NCI-H1092 treated with DMSO at 0.1 percent for 48 hours (cell line): ENCODE measurements around the gene MYO18A.
"Not testable (repeated sequence)": the region's sequence is repeated elsewhere in the genome, so short reads cannot be mapped to it uniquely, and the experiment has no call there.

Source experiments
- DNase-seq: peaks from one replicate; lab custom pipeline; 2025; lab: John Stamatoyannopoulos, UW

The MYO18A gene

DNA sequence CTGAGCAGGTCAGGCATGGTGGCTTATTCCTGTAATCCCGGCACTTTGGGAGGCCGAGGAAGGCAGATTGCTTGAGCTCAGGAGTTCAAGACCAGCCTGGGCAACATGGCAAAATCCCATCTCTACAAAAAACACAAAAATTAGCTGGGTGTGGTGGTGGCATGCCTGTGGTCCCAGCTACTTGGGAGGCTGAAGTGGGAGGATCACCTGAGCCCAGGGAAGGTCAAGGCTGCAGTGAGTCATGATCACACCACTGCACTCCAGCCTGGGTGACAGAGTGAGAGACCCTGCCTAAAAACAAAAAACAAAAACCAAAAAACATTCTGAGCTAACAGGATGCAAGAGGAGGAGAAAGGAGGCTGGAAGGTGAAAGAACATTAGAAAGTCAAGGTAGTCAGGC, 33.0 kb downstream of the MYO18A start:
- not testable (repeated sequence) for DNase-seq

DNA sequence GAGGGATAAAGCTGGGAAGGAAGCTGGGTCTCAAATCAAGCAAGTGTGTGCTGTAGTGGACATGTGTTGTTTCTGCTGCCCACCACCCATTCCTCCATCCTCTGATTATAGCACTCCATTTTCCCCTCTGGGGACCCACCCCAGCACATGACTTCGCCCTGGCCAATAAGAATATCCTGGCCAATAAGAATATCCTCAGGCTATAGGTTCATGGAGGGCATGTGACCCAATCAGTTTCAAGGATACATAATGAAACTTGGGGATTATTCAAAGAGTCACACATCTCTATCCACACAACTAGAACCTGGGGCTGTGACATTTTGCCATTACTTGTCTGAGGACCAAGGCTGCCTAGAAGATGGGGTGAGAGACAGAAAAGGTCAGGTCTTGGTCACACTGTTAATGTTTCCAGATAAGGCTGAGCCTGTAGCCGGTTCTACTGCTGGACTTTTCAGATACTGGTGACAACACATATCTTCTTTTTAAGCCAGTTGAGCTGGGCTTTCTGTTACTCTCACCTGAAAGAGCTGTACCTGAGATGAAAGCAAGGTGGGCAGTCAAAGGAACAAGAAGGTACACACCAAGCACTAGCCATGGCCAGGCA, 33.7 kb downstream of the MYO18A start:
- DNase-seq: no peak

DNA sequence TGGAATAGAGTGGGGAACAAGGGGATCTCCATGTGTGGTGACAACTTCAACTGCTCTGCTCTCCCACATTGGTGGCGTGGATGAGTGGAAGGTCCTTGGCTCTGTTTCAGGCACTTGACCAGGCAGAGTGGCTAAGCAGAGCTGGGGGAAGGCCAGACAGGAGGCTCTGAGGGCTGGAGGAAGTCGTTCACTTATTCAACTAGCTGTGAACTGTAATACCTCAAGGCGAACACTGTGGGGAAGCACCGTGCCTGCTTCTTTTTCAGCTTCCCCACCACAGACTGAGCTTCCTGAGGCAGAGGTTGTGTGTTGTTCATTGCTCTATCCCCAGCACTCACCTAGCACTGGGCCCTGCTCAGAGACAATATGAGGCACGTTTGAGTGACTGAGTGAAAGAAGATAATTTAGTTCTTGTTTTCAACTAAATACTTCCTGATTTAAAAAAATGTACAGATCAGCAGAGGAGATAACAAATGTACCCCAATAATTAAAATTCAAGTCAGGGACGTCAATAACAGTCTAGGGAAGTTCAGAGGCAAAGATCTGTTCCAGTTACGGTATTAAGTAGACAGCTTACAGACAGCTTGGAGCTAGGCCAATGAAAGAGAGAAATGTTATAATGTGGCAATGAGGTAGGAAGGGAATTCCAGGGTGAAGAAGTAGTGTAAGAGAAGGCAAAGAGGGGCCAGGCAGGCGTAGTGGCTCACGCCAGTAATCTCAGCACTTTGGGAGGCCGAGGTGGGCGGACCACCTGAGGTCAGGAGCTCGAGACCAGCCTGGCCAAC, 34.7 kb downstream of the MYO18A start:
- peak; percentile 67 for DNase-seq

DNA sequence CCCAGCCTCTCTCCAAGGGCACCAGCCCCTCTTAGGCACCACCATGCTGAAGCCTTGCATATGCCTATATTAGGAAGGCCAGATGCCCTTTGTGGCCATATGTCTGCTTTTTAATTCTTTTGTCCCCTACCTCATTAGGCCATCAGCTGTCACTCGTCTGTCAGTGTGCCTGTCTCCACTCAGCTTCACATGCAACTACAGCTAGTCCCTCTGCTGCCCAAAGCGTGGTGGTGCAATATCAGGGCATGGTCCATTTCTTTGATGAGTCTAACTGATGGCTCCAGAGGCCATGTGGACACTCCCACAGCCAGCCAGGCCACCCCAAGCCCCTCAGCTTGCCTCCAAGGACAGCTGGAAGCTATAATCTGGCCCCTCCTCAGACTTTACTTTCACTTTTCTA, 36.3 kb downstream of the MYO18A start:
- no peak for DNase-seq

DNA sequence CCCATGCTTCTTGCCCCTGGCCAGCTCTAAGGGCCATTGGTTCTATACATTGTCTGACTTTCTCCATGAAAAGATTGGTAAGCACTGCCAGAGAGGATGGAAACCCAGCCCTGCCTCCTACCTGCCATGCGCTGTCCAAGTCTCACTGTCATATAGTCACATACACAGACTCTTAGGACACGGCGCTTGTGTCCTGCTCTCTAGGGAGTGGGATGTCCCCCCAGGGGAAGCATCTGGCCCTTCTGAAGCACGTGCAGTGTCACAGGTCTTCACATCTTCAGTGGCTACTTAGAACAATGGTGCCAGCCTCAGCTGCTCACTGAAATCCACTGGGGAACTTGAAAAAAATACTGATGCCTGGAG, 38.7 kb downstream of the MYO18A start:
- no peak for DNase-seq

DNA sequence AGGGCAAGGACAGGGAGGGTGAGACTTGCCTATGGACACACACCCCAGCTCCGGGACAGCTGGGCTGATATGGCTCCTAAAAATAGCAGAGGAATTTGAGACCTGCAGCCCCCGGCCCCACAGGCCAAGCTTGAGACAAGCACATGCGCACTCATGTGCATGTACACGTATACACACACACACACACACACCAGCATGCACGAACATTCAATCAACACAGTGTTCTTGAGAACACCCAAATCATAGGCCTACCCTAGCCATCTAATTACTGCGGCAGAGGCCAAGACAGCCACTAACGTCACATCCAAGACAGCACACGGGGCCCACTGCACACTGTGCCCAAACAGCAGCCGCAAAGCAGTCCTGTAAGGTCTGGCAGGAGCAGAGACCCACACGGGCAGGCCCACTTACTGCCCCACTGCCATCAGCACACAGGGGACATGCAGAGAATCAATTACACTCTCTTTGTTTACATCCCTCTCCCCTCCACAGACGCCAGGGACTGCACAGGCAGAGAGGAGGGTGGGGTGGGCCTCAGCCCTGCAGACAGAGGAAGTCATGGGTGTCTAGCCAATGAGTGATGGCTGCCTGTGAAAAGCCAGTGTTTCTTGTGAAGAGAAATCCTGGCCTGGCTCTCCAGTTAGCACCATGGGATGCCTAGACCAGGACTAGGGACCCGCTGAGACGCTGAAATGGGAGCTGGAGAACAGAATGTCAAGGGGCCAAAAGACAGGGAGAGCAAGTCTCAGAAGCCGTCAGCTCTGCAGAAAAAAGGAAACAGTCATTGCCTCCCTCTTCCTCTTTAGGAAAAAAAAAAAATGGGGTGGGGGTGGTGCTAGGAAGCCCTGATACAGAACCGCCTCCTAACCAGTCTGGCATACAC, 39.3 kb downstream of the MYO18A start:
- no peak for DNase-seq

DNA sequence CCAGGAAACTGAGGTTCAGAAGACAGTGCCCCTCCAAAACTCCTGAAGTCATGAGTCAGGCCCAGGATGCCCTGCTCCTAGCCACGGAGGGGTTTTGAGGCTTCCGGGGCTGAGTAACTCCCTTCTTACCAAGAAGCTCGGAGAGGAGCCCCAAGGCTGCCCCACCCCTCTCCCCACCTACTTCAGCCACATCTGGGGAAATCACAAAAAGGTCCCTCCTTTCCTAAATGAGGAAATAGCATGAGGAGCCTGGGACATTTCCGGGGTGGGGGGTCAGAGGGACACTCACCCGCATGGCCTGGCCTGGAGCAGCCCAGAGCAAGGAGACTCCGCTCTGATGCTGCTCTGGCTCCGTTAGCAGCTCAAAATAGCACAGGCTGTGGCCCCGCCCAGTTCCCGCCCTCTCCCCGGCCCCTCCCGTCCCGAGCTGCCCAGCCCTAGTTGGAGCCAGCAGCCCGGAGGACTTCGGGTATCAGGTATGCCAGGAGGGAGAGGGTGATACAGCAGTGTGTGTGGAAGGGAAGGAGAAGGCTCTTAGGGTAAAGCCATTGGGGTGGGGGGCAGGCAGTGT, 40.1 kb downstream of the MYO18A start:
- DNase-seq: no peak

DNA sequence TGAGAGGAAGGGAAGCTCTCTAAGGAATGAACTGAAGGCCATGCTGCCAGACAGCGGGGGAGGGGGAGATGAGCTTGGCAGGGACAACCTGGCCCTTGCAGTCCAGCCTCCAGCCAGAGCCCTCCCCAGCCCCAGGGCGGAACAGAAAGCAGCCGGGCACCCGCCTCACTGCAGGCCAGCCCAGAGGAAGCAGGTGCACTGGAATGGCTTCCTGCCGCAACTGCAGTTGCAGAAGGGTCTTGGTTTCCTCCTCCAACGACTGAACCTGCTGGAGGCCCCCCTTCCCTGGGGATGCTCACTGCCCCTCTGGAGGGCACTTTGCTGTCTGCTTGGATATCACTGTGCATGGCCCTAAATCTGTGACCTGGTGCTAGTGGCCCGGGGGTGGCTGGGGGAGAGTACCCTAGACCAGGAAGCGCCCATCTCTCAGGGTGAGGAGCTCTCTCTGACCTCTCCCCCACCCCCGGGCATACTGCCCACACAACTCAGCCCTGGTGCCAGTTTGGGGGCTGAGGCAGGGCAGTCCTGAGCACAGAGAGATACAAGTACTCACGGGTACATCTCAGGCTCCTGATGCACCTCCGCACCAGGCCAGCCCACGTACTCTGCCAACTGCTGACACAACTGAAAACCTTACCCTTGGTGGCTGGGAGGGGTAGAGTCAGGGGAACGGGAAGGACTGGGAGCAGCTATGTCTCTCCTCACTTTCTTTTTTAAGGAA, 41.1 kb downstream of the MYO18A start:
- DNase-seq: no peak

DNA sequence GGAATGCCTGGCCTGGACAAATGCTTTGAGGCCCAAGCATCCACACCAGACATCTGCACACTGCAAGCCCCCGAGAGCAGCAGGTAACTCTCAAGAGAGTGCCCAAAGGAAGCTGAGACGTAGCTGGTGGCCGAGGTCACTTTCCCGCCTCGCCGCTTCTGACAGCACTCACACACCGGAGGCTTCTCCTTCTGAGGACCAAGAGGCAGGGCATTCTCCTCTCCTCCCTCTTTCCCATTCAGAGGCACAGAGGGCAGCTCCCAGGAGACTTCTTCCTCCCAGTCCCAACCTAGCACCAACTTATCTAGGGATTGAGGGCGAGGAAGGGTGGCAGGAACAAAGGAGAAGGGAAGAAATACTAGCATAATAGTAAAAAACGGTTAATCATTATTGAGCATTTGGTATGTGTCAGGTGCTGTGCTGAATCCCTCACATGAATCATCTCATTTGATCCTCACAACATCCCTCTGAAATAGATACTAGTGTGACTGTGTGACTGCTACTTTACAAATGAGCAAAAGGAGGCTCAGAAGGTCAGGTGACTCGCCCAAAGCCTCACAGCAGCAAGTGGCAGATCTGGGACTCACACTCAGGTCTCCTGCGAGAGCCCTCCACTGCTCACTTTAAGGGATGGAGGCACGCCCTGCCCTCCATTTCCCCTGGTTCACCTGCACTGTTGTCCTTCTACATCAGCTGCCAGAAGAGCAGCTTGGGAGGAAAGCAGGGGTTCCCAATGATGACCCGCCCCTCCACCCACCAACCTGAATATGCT, 41.8 kb downstream of the MYO18A start:
- DNase-seq: no peak

DNA sequence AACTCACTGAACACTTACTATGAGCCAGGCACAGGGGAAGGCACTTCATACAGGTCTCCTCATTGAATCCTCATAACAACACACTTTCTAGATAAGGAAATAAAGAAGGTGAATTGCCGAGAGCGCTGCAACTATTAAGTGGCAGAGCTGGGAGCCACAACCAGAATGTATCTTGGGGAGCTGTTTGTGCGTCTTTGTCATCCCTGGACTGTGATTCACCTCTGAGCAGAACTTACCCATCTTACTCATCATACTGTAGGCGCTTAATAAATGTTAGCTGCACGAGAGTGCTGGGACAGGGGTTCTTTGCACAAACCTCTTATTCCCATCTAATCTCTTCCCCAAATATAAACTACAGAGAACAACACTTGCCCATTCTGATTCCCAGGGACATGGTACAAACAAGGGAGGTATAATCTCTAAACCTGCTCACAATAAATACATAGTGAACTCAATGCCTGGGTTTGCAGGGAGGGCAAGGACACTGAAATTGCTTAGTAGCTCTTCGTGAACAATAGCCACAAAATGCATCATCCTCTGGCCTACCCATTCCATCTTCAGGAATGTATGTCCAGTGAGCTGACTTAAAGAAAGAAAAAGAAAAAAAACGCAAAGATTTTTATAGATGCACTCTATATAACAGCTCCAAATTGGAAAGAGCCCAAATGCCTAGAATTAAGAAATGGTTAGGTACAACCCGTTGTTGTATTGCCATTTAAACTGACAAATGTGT, 43.0 kb downstream of the MYO18A start:
- DNase-seq: no peak

DNA sequence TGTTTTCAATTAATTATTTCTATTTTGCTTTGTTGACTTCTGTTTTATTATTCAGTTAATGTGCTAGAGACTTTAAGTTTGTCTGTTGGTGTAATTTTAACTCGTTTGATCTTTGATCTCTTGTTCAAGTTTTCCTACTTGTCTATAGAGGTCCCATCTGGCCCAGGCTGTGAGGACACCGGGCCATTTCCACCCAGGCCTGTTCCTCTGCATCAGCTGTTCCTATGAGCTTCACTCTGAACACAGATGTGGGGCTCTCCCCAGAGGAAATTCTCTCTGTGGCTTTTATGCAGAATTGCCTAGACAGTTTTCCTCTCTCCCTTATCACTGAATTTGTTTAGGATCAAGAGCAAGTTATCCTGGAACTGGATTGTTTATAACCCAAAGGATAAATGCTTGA, 44.7 kb downstream of the MYO18A start:
- DNase-seq: no peak

DNA sequence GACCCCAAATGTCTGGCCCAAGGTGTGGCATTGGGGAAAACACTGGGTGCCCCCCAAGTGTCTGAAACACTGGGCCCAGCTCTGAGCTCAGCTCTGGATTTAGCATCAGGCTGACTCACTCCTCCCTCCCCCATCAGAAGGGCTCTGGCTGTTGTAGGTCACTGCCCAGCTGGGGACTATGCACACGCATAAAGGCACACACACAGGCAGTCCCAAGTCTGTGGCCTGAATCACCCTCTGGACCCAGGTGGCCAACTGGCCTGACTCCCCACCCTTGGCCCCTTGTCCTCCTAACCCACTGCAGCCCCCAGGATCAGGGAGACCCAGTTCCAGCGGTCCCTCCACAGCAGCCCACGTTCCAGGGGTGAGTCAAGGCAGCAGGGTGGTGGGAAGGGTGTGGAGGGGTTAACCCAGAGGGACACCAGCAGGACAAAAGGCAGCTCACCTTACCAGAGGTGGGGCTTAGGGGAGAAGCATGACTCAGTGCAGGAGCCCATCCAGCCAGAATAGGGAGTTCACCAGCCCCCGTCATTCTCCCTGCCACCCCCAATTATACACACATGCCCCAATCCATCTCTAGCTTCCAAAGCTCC, 47.0 kb downstream of the MYO18A start:
- DNase-seq: no peak

DNA sequence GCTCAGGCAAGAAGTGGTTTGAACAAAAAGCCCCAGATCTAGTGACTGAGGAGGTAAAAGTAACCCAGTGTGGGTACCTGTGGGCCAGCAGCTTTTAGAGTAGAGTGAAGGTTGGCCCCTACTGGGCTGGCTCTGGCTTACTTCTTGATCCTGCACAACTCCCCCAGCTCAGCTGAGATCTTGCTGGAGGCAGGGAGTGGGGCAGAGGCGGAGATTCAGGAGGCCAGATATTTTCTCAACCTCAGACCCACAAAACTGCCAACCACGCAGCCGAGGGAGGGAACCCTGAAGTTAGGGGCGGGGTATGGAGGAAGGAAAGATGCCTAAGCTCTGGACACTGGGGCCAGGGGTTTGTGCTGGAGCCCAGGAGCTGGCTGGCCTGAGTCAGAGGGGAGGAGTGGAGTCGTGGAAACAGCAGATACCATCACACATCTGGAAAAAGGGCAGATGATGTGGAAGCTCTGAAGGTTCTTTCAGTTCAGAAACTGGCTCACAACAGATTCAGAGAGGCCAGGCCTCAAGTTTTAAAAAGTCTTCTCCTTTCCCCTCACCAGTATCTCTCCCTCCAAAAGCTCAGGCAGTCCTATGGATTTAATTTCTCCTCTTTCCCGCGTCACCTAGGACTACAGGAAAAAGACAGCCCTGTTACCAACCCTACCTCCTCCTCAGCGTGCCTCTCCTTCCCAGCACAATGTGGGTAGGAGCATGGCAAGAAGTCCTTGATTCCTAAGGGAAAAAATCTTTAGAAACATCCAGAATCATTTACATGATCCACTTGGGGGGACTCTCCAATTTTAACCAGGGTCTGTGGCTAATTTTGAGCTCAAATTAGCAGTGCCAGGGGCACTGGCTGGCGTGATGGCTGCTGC, 48.1 kb downstream of the MYO18A start:
- DNase-seq: no peak

DNA sequence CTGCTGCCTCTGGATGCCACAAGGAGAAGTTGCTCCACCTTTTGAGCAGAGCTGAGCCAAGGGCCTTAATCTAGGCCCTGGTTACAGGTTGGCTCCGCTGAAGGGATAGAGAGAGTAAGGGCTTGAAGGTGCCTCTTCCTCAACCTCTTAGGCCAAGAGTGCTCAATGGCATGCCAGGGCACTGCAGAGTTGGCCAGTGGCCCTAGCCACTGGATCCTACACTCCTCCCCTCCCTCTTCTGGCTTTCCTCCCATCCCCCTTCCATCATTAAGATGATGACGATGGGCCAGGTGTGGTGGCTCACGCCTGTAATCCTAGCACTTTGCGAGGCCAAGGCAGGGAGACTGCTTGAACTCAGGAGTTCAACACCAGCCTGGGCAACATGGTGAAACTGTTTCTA, 50.5 kb downstream of the MYO18A start:
- DNase-seq: no peak

DNA sequence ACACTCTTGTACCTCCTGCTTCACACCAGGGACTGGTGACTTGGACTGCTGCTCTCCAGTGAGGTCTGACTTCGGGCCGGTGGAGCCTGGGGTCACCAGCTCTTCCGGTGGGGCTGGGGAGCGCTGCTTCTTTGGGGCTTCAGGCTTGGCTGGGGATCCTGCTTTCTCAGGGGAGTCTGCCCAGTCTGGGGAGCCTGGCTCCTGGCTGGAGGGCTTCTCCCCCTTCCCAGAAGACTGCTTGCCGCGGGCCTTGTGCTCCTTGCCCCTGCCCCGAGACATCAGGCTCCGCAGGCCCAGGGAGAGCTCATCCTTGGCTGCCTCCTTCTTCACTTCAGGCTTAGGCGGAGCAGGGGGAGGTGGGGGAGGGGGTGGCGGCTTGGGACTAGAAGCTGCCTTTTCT, 52.4 kb downstream of the MYO18A start:
- DNase-seq: no peak

DNA sequence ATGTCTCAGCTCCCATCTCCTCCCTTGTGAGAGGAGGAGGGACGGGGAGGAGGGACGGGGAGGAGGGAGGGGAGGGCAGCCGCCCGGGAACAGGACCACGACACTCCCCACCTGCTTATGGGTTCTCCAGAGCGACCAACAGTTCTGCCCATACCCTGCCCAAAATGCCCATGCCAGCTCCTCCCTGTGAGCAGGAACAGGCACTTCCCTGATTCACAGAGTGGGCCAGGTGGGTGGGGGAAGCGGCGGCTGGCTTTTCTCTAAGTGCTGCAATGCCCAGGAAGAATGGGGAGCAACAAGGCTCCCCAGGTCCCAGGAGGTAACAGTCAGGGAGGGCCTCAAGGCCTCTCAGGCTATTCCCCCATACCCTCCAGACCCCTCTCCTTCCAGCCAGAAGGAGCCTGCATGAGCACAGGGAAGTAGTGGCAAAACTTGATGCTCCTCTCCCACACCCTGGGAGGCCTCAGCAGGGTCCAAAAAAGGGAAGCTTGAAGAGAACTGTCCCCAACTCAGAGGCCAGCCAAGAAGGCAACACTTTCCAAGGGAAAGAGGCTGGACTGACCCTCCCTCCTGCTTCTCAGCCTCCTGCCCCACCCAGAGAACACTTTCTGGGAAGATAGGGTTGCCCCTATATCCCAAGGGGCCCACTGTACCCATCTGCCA, 53.8 kb downstream of the MYO18A start:
- no peak for DNase-seq

DNA sequence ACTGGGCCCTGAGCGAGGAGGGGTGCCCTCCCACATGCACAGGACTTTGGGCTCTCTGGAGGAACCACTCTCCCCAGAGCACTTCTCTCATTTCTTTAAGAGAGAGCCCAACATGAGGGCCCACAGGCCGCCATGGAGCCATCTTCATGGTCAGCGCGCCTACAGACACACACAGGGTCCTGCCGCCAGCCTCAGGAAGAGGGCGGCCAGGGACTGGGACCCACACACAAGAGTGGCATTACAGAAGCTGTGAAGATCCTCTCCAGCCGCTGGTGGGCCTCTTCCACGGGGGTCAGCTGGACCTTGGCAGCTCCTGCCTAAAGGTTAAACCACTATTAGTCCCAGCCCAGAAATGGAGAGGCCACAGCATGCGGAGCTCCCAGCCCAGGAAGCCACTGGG, 54.5 kb downstream of the MYO18A start:
- no peak for DNase-seq

DNA sequence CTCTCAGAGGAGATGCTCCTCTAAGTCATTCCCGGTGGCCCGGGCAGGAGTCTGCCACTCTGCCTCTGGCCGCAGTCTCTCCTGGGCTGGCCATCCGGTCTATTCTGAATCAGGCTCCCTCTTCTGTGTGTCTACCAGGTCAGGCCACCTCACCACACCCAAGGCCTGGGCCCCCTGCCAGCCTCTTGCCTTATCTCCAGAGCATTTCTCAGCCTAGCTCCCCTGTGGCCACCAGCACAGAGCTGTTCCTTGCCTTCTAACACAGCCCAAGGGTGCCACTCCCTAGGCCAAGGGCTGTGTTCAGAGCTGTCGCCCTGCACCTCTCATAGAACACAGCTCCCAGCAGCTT, 55.3 kb downstream of the MYO18A start:
- no peak for DNase-seq
